ENCODE data around the gene BAZ2B.

BAZ2B gene

GRCh38 chr2:159518321-159519005 is 97.9 kb downstream of the BAZ2B start:
- no peak overlapping the region for H3K4me3 ChIP-seq (ENCODE audit: low read depth, low read length)
- no peak for TF ChIP-seq CTCF (IDR thresholded peaks at IDR 0.05; ENCODE audit: borderline replicate concordance, insufficient read depth, low read depth, low read length)

GRCh38 chr2:159516241-159516758 is 100.0 kb downstream of the BAZ2B start:
- peak overlapping the region; percentile 38 for H3K4me3 ChIP-seq (ENCODE audit: low read depth, low read length)

GRCh38 chr2:159515441-159515840 is 100.9 kb downstream of the BAZ2B start:
- no peak for TF ChIP-seq CTCF (IDR thresholded peaks at IDR 0.05; ENCODE audit: borderline replicate concordance, insufficient read depth, low read depth, low read length)
- H3K4me3 ChIP-seq (ENCODE audit: low read depth, low read length) = peak overlapping the region; percentile 37

More at GRCh38 chr2:159516241-159516758, 100.0 kb downstream of the BAZ2B start:
- no peak for TF ChIP-seq CTCF (IDR thresholded peaks at IDR 0.05; ENCODE audit: borderline replicate concordance, insufficient read depth, low read depth, low read length)

- no peak overlapping the region for H3K4me3 ChIP-seq (ENCODE audit: low read depth, low read length)
- TF ChIP-seq CTCF (IDR thresholded peaks at IDR 0.05; ENCODE audit: borderline replicate concordance, insufficient read depth, low read depth, low read length) = no peak
Observed at GRCh38 chr2:159513745-159514144, 102.6 kb downstream of the BAZ2B start.

GRCh38 chr2:159508140-159508539 is 108.2 kb downstream of the BAZ2B start:
- TF ChIP-seq CTCF (IDR thresholded peaks at IDR 0.05; ENCODE audit: borderline replicate concordance, insufficient read depth, low read depth, low read length) = no peak
- no peak overlapping the region for H3K4me3 ChIP-seq (ENCODE audit: low read depth, low read length)

- H3K4me3 ChIP-seq (ENCODE audit: low read depth, low read length) = no peak overlapping the region
- TF ChIP-seq CTCF (IDR thresholded peaks at IDR 0.05; ENCODE audit: borderline replicate concordance, insufficient read depth, low read depth, low read length) = no peak
Observed at GRCh38 chr2:159506764-159507440, 109.4 kb downstream of the BAZ2B start.

- TF ChIP-seq CTCF (IDR thresholded peaks at IDR 0.05; ENCODE audit: borderline replicate concordance, insufficient read depth, low read depth, low read length) = no peak
- no peak overlapping the region for H3K4me3 ChIP-seq (ENCODE audit: low read depth, low read length)
Observed at GRCh38 chr2:159506202-159506601, 110.1 kb downstream of the BAZ2B start.
